ENCODE measurements around the gene VLDLR. TPM values are rescaled to one million over a fixed set of nuclear protein-coding genes. Genes with fewer than 3 reads are reported as not detected.
A peak's percentile ranks its signal among the peaks of the same experiment; 100 is the strongest.

VLDLR gene
- total and polyA plus RNA-seq, 2 of the 13 experiments (the other 11 are each of a cell fraction or from before 2014, with no cell fraction given), result 3.4 to 10.5 TPM

GRCh38 chr9:2620919-2621721, 467 bp upstream of the VLDLR start:
- ChIA-PET CTCF (ENCODE audit: low intra/inter-chr PET ratio, low total read pairs) (no interaction called here), POLR2A (no interaction called here)
- in situ Hi-C loops (cut with HindIII; ENCODE audit: extremely low pct_ligation_motif_present, low pct_unique_long_range_greater_than_20kb) (no loop called here), intact Hi-C loops (cut with micrococcal nuclease; ENCODE audit: unreplicated experiment) (loop anchor here (5.0 kb wide), 2 partner anchors 106 to 221 kb away; partner anchors contain the start of gene PUM3)
- Histone ChIP-seq H3K4me2 (ENCODE audit: low read depth, low read length) (peak overlapping the region; percentile 71), H3K36me3 (replicated peaks in 1 of 2; ENCODE audit: control insufficient read depth in 1 of 2, insufficient read depth in 2 of 2, low read length in 2 of 2) (no peaks in the 10 kb centered on the region), H4K20me1 (ENCODE audit: insufficient read depth, low read length) (no peaks in the 10 kb centered on the region), H3K79me2 (ENCODE audit: insufficient read depth, low read length) (no peaks in the 10 kb centered on the region), H3K4me3 (replicated peaks in 1 of 3; ENCODE audit: insufficient read depth in 1 of 3, low read depth in 2 of 3, low read length in 3 of 3) (peak overlapping the region; percentile 49 to 74 (median 65); a peak in 5 of 6 replicates), H2AFZ (ENCODE audit: low read length) (no peak overlapping the region), H3K9me3 (ENCODE audit: low read length) (no peaks in the 10 kb centered on the region), H3K9ac (ENCODE audit: insufficient read depth, low read depth, low read length) (no peak overlapping the region), H3K27me3 (ENCODE audit: control insufficient read depth in 1 of 2, insufficient read depth in 2 of 2, low read length in 2 of 2) (peaks cover 4 to 21% of the 10 kb centered on the region in 2 experiments; a peak in 4 of 5 replicates), H3K4me1 (ENCODE audit: insufficient read depth, low read length) (peaks cover 24% of the 10 kb centered on the region), H3K27ac (ENCODE audit: extremely low read length, insufficient read depth, low read length) (no peak overlapping the region)
- BruUV-seq (replicated peaks), result TSS peak; percentile 62
- ATAC-seq (peak; percentile 83), DNase-seq (ENCODE audit: low spot score) (peak; percentile 36), FAIRE-seq (no peak)
- 8% methylated on average over 22 of the region's 66 CpGs for WGBS (ENCODE audit: low lambda C conversion rate)
- TF ChIP-seq MTF2 (CRISPR knock-in tag; IDR thresholded peaks at IDR 0.05; ENCODE audit: borderline replicate concordance) (0 out of 2 replicates have a peak, but pooled peaks have one; percentile 69), KAT7 (CRISPR knock-in tag; IDR thresholded peaks at IDR 0.05; ENCODE audit: borderline replicate concordance) (peak; percentile 54; the same call in 1 of the 2 replicates), LRRFIP1 (CRISPR knock-in tag; conservative IDR thresholded peaks at IDR 0.05) (no peak), GABPB1 (CRISPR knock-in tag; IDR thresholded peaks at IDR 0.05) (peak; percentile 71), ZNF274 (CRISPR knock-in tag; IDR thresholded peaks at IDR 0.05) (0 out of 2 replicates have a peak, but pooled peaks have one; percentile 17), NCOA1 (CRISPR knock-in tag; IDR thresholded peaks at IDR 0.05) (no peak), RNF2 (conservative IDR thresholded peaks at IDR 0.05; ENCODE audit: low read depth) (peak; percentile 83; the same call in 1 of the 2 replicates), MYPOP (CRISPR knock-in tag; IDR thresholded peaks at IDR 0.05) (peak; percentile 58; the same call in 1 of the 2 replicates), HINFP (CRISPR knock-in tag; IDR thresholded peaks at IDR 0.05; ENCODE audit: low read depth) (no peak), ZNF784 (CRISPR knock-in tag; IDR thresholded peaks at IDR 0.05; ENCODE audit: borderline replicate concordance) (0 out of 2 replicates have a peak, but pooled peaks have one; percentile 40), ZNF687 (CRISPR knock-in tag; IDR thresholded peaks at IDR 0.05) (peak; percentile 66), POLR2G (IDR thresholded peaks at IDR 0.05; ENCODE audit: low read depth, low read length) (peak; percentile 44)
